ENCODE data around the gene MED29. TPM values are rescaled to one million over a fixed set of nuclear protein-coding genes. Genes with fewer than 3 reads are reported as not detected.

MED29 gene
- total RNA-seq, 1 experiment from 2014 or later, result 35.9 TPM

- in situ Hi-C loops (cut with HindIII; ENCODE audit: low sequenced_read_pairs), result no loop called here
- DNase-seq (ENCODE audit: low spot score), result peak; percentile 19
These were observed 17.4 kb downstream of the MED29 start for GRCh38 chr19:39408392-39409207.

GRCh38 chr19:39409208-39410016 is 18.2 kb downstream of the MED29 start:
- peak; percentile 79 for DNase-seq (ENCODE audit: low spot score)
- in situ Hi-C loops (cut with HindIII; ENCODE audit: low sequenced_read_pairs), result no loop called here

- in situ Hi-C loops (cut with HindIII; ENCODE audit: low sequenced_read_pairs), result no loop called here
- DNase-seq (ENCODE audit: low spot score), result peak; percentile 29
These were observed 19.0 kb downstream of the MED29 start for GRCh38 chr19:39410017-39410830.

GRCh38 chr19:39410831-39411080 is 19.6 kb downstream of the MED29 start:
- in situ Hi-C loops (cut with HindIII; ENCODE audit: low sequenced_read_pairs), result no loop called here
- DNase-seq (ENCODE audit: low spot score), result no peak

- in situ Hi-C loops (cut with HindIII; ENCODE audit: low sequenced_read_pairs), result no loop called here
- DNase-seq (ENCODE audit: low spot score), result no peak
These were observed 20.1 kb downstream of the MED29 start for GRCh38 chr19:39411081-39411831.

- DNase-seq (ENCODE audit: low spot score), result peak; percentile 90
- in situ Hi-C loops (cut with HindIII; ENCODE audit: low sequenced_read_pairs), result no loop called here
These were observed 20.6 kb downstream of the MED29 start for GRCh38 chr19:39411832-39412099.

GRCh38 chr19:39412100-39412866 is 21.1 kb downstream of the MED29 start, which contains the start of gene PLEKHG2:
PLEKHG2 (plus strand) TSS chr19:39412669; CDS start chr19:39414087, 1,418 bp downstream.
- peak; percentile 100 for DNase-seq (ENCODE audit: low spot score)
- in situ Hi-C loops (cut with HindIII; ENCODE audit: low sequenced_read_pairs), result no loop called here

- DNase-seq (ENCODE audit: low spot score), result no peak
- in situ Hi-C loops (cut with HindIII; ENCODE audit: low sequenced_read_pairs), result no loop called here
These were observed 21.7 kb downstream of the MED29 start for GRCh38 chr19:39412867-39413271.

- in situ Hi-C loops (cut with HindIII; ENCODE audit: low sequenced_read_pairs), result no loop called here
- no peak for DNase-seq (ENCODE audit: low spot score)
These were observed 22.2 kb downstream of the MED29 start for GRCh38 chr19:39413272-39413910.

GRCh38 chr19:39413911-39414608 is 22.9 kb downstream of the MED29 start:
- in situ Hi-C loops (cut with HindIII; ENCODE audit: low sequenced_read_pairs), result no loop called here
- peak; percentile 39 for DNase-seq (ENCODE audit: low spot score)

GRCh38 chr19:39415111-39416046 is 24.2 kb downstream of the MED29 start:
- in situ Hi-C loops (cut with HindIII; ENCODE audit: low sequenced_read_pairs), result no loop called here
- no peak for DNase-seq (ENCODE audit: low spot score)

GRCh38 chr19:39416152-39417120 is 25.3 kb downstream of the MED29 start:
- DNase-seq (ENCODE audit: low spot score), result peak; percentile 24
- in situ Hi-C loops (cut with HindIII; ENCODE audit: low sequenced_read_pairs), result no loop called here

- in situ Hi-C loops (cut with HindIII; ENCODE audit: low sequenced_read_pairs), result no loop called here
- DNase-seq (ENCODE audit: low spot score), result no peak
These were observed 26.4 kb downstream of the MED29 start for GRCh38 chr19:39417463-39418181.

GRCh38 chr19:39419003-39419402 is 27.8 kb downstream of the MED29 start:
- in situ Hi-C loops (cut with HindIII; ENCODE audit: low sequenced_read_pairs), result no loop called here
- no peak for DNase-seq (ENCODE audit: low spot score)

- no peak for DNase-seq (ENCODE audit: low spot score)
- in situ Hi-C loops (cut with HindIII; ENCODE audit: low sequenced_read_pairs), result no loop called here
These were observed 29.6 kb downstream of the MED29 start for GRCh38 chr19:39420769-39421168.
